Measurements from ENCODE around the gene USP49.

DNA sequence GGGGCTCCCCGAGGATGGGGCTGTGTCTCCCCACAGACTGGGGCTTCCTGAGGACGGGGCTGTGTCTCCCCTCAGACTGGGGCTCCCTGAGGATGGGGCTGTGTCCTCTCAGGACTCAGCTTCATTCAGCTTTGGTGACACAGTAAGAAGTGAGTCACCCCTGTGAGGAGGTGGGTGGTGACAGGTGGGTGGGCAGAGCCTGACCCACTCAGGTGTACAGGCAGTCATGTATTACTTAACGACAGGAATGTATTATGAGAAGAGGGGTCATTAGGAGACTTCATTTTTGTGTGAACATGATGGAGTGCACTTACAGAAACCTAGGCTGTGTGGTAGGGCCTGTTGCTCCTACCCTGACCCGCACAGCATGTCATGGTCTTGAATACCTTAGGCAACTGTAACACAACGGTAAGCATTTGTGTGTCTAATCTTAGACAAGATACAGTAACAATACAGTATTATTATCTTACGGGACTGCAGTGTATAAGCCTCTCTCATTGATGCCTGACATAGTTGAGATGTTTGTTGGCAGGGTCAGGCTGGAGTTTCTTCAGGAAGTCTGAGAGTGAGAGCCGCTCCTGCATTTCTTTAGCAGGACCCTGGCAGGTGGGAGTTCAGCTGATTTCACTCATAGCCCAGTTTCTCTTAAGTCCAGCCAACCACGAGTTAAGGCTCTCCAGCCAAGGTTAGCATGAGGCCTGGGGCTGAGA is 137.1 kb downstream of the USP49 start:
- TF ChIP-seq, protein P1, sequence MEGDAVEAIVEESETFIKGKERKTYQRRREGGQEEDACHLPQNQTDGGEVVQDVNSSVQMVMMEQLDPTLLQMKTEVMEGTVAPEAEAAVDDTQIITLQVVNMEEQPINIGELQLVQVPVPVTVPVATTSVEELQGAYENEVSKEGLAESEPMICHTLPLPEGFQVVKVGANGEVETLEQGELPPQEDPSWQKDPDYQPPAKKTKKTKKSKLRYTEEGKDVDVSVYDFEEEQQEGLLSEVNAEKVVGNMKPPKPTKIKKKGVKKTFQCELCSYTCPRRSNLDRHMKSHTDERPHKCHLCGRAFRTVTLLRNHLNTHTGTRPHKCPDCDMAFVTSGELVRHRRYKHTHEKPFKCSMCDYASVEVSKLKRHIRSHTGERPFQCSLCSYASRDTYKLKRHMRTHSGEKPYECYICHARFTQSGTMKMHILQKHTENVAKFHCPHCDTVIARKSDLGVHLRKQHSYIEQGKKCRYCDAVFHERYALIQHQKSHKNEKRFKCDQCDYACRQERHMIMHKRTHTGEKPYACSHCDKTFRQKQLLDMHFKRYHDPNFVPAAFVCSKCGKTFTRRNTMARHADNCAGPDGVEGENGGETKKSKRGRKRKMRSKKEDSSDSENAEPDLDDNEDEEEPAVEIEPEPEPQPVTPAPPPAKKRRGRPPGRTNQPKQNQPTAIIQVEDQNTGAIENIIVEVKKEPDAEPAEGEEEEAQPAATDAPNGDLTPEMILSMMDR (IDR thresholded peaks at IDR 0.05) = no peak
- no peak for TF ChIP-seq POLR2A (IDR thresholded peaks at IDR 0.05)

Data from right lobe of liver (tissue), 4 donors.